ENCODE data around the gene POLK. TPM values are rescaled to one million over a fixed set of nuclear protein-coding genes. Genes with fewer than 3 reads are reported as not detected.
"Not testable (repeated sequence)": the region's sequence is repeated elsewhere in the genome, so short reads cannot be mapped to it uniquely, and the experiment has no call there.

POLK gene
- total RNA-seq, 1 experiment from 2014 or later = 20.9 TPM

GRCh38 chr5:75608870-75609269 is 97.2 kb downstream of the POLK start:
- H3K4me1 ChIP-seq (replicated peaks; ENCODE audit: insufficient read depth) = no peaks in the 10 kb centered on the region; the same call in 1 of the 2 replicates
- no peak overlapping the region for H3K4me3 ChIP-seq
- no peaks in the 10 kb centered on the region for H3K9me3 ChIP-seq (ENCODE audit: insufficient read depth, low read depth)
- no TSS peak for BruUV-seq (replicated peaks)
- no peak for DNase-seq
- no peak overlapping the region for H2AFZ ChIP-seq
- H3K36me3 ChIP-seq (ENCODE audit: low read depth) = no peaks in the 10 kb centered on the region
- no peaks in the 10 kb centered on the region for H3K79me2 ChIP-seq (ENCODE audit: low read depth)
- ChIA-PET CTCF (no interaction called here), POLR2A (ENCODE audit: unreplicated experiment) (no interaction called here)
- intact Hi-C loops (cut with micrococcal nuclease; ENCODE audit: unreplicated experiment) = no loop called here
- H4K20me1 ChIP-seq (ENCODE audit: insufficient read depth) = no peaks in the 10 kb centered on the region
- H3K4me2 ChIP-seq = no peak overlapping the region
- no peaks in the 10 kb centered on the region for H3K9me2 ChIP-seq (ENCODE audit: insufficient read depth)
- H3K27me3 ChIP-seq (ENCODE audit: insufficient read depth, low read depth) = no peaks in the 10 kb centered on the region
- TF ChIP-seq CTCF (conservative IDR thresholded peaks at IDR 0.05) = no peak
- TF ChIP-seq EZH2 (IDR thresholded peaks at IDR 0.05; ENCODE audit: low read depth) = no peak
- no peak overlapping the region for H3K27ac ChIP-seq
- 0 out of 2 replicates have a peak, but pooled peaks cover 4% of the 10 kb centered on the region for H3F3A ChIP-seq (ENCODE audit: insufficient read depth, low read depth)

GRCh38 chr5:75610201-75610600 is 98.5 kb downstream of the POLK start:
- Histone ChIP-seq H3K4me2 (no peak overlapping the region), H3F3A (ENCODE audit: insufficient read depth, low read depth) (0 out of 2 replicates have a peak, but pooled peaks cover 4% of the 10 kb centered on the region), H3K36me3 (ENCODE audit: low read depth) (no peaks in the 10 kb centered on the region), H3K4me3 (no peak overlapping the region), H4K20me1 (ENCODE audit: insufficient read depth) (no peaks in the 10 kb centered on the region), H3K4me1 (replicated peaks; ENCODE audit: insufficient read depth) (no peaks in the 10 kb centered on the region; the same call in 1 of the 2 replicates), H3K9me2 (ENCODE audit: insufficient read depth) (no peaks in the 10 kb centered on the region), H3K9me3 (ENCODE audit: insufficient read depth, low read depth) (no peaks in the 10 kb centered on the region), H3K27ac (no peak overlapping the region), H3K79me2 (ENCODE audit: low read depth) (no peaks in the 10 kb centered on the region), H2AFZ (no peak overlapping the region), H3K27me3 (ENCODE audit: insufficient read depth, low read depth) (no peaks in the 10 kb centered on the region)
- no peak for DNase-seq
- ChIA-PET POLR2A (ENCODE audit: unreplicated experiment) (no interaction called here), CTCF (no interaction called here)
- no TSS peak for BruUV-seq (replicated peaks)
- no peak for TF ChIP-seq EZH2 (IDR thresholded peaks at IDR 0.05; ENCODE audit: low read depth)
- TF ChIP-seq CTCF (conservative IDR thresholded peaks at IDR 0.05) = no peak
- intact Hi-C loops (cut with micrococcal nuclease; ENCODE audit: unreplicated experiment) = no loop called here

GRCh38 chr5:75610859-75611310 is 99.2 kb downstream of the POLK start:
- POLR2A ChIA-PET (ENCODE audit: unreplicated experiment); intact Hi-C loops (cut with micrococcal nuclease; ENCODE audit: unreplicated experiment); H3K27ac ChIP-seq; H3K9me2 ChIP-seq (ENCODE audit: insufficient read depth); CTCF ChIA-PET; H4K20me1 ChIP-seq (ENCODE audit: insufficient read depth); H3K4me1 ChIP-seq (replicated peaks; ENCODE audit: insufficient read depth); BruUV-seq (replicated peaks); DNase-seq; H3K27me3 ChIP-seq (ENCODE audit: insufficient read depth, low read depth); H3K9me3 ChIP-seq (ENCODE audit: insufficient read depth, low read depth); H2AFZ ChIP-seq; H3F3A ChIP-seq (ENCODE audit: insufficient read depth, low read depth); H3K79me2 ChIP-seq (ENCODE audit: low read depth); H3K36me3 ChIP-seq (ENCODE audit: low read depth): not testable (repeated sequence)
- peak overlapping the region; percentile 98 for H3K4me2 ChIP-seq
- peak overlapping the region; percentile 60; the same call in 1 of the 2 replicates for H3K4me3 ChIP-seq
